Dermis microvascular lymphatic vessel endothelial cell (primary cell): ENCODE data around the gene FBXL4. TPM values are rescaled to one million over a fixed set of nuclear protein-coding genes. Genes with fewer than 3 reads are reported as not detected.

Source experiments
- DNase-seq, 2 donors: peaks; one replicate each; pipeline versions ENCODE4 v3.0.0 to v3.0.0-alpha.2; 2010; ENCODE audit warnings: low read depth in 2 of 2
- total RNA-seq: library from RNA; depleted of rRNA; stranded (reverse); fragments of >200 nt; gene quantifications from 2 replicates; pipeline ENCODE4 v1.2.1, GENCODE V29; 2014

FBXL4 gene
- total RNA-seq: 8.3 and 12.3 TPM in 2 replicates

- DNase-seq: peak; percentile 49 to 76
Observed at GRCh38 chr6:98947411-98948292, at the start of gene FBXL4. TSS of gene FBXL4 (minus strand) at chr6:98947946. CDS start at chr6:98926988, 20,958 bp downstream.

- DNase-seq: no peak
Observed at GRCh38 chr6:98995116-98995515, 47.4 kb upstream of the FBXL4 start.

- DNase-seq: no peak
Observed at GRCh38 chr6:98992535-98992934, 44.8 kb upstream of the FBXL4 start.

GRCh38 chr6:98986071-98986615, 38.4 kb upstream of the FBXL4 start:
- DNase-seq: no peak

GRCh38 chr6:98985391-98985790, 37.6 kb upstream of the FBXL4 start:
- no peak for DNase-seq

- no peak for DNase-seq
Observed at GRCh38 chr6:98984121-98984520, 36.4 kb upstream of the FBXL4 start.

- no peak for DNase-seq
Observed at GRCh38 chr6:98981473-98981872, 33.7 kb upstream of the FBXL4 start.

GRCh38 chr6:98980819-98981218, 33.1 kb upstream of the FBXL4 start:
- DNase-seq: peak in 1 of 2 donors; percentile 1

- DNase-seq: peak in 1 of 2 donors; percentile 25
Observed at GRCh38 chr6:98977671-98978292, 30.0 kb upstream of the FBXL4 start.

GRCh38 chr6:98976674-98977385, 29.1 kb upstream of the FBXL4 start:
- no peak for DNase-seq

GRCh38 chr6:98975421-98975820, 27.7 kb upstream of the FBXL4 start:
- no peak for DNase-seq

GRCh38 chr6:98974309-98974708, 26.6 kb upstream of the FBXL4 start:
- DNase-seq: no peak

GRCh38 chr6:98973571-98973970, 25.8 kb upstream of the FBXL4 start:
- DNase-seq: no peak

- no peak for DNase-seq
Observed at GRCh38 chr6:98971303-98971702, 23.6 kb upstream of the FBXL4 start.

- no peak for DNase-seq
Observed at GRCh38 chr6:98970469-98970868, 22.7 kb upstream of the FBXL4 start.

GRCh38 chr6:98967616-98968015, 19.9 kb upstream of the FBXL4 start:
- DNase-seq: no peak

GRCh38 chr6:98959631-98960030, 11.9 kb upstream of the FBXL4 start:
- no peak for DNase-seq

- peak in 1 of 2 donors; percentile 54 for DNase-seq
Observed at GRCh38 chr6:98958776-98959175, 11.0 kb upstream of the FBXL4 start.

GRCh38 chr6:98957450-98957849, 9.7 kb upstream of the FBXL4 start:
- peak; percentile 76 to 95 for DNase-seq

GRCh38 chr6:98949589-98949988, 1.8 kb upstream of the FBXL4 start:
- DNase-seq: no peak

GRCh38 chr6:98946879-98947410, 801 bp downstream of the FBXL4 start:
- DNase-seq: peak in 1 of 2 donors; percentile 16
